IPS DF 6.9 (cell line): ENCODE measurements around the gene HOXB4.

Source experiments
- DNase-seq: peaks from one replicate; pipeline ENCODE4 v3.0.0-alpha.2; 2013; ENCODE audit warnings: low read depth, low spot score
- H3K27ac ChIP-seq: one replicate; pipeline ENCODE4 v1.5.1; 2013; ENCODE audit warnings: low read length, control low read depth
- H3K27me3 ChIP-seq: 2 replicates; pipeline ENCODE4 v1.6.1; 2013; ENCODE audit warnings: mild to moderate bottlenecking, low read length; ENCODE audit not compliant: control insufficient read depth, insufficient read depth
- H3K36me3 ChIP-seq: 2 replicates; pipeline ENCODE4 v1.6.1; 2013; ENCODE audit warnings: low read length; ENCODE audit not compliant: control insufficient read depth, insufficient read depth
- H3K4me1 ChIP-seq: 2 replicates; pipeline ENCODE4 v1.6.1; 2013; ENCODE audit warnings: low read length; ENCODE audit not compliant: control insufficient read depth, insufficient read depth
- H3K4me3 ChIP-seq: 2 replicates; pipeline ENCODE4 v1.5.1; 2013; ENCODE audit warnings: mild to moderate bottlenecking, low read length
- H3K9me3 ChIP-seq: 2 replicates; pipeline ENCODE4 v1.6.1; 2013; ENCODE audit warnings: low read length, inconsistent platforms; ENCODE audit not compliant: control insufficient read depth, insufficient read depth
- WGBS: extraction: QIAGEN DNeasy Blood & Tissue Kit; methylation state at CpG from one replicate; pipeline ENCODE4 v1.1.7; 2013; ENCODE audit warnings: mixed read lengths, missing lambda C conversion rate; ENCODE audit not compliant: insufficient read length, insufficient coverage; 5-methylcytosine and 5-hydroxymethylcytosine counted together

HOXB4 gene

DNA sequence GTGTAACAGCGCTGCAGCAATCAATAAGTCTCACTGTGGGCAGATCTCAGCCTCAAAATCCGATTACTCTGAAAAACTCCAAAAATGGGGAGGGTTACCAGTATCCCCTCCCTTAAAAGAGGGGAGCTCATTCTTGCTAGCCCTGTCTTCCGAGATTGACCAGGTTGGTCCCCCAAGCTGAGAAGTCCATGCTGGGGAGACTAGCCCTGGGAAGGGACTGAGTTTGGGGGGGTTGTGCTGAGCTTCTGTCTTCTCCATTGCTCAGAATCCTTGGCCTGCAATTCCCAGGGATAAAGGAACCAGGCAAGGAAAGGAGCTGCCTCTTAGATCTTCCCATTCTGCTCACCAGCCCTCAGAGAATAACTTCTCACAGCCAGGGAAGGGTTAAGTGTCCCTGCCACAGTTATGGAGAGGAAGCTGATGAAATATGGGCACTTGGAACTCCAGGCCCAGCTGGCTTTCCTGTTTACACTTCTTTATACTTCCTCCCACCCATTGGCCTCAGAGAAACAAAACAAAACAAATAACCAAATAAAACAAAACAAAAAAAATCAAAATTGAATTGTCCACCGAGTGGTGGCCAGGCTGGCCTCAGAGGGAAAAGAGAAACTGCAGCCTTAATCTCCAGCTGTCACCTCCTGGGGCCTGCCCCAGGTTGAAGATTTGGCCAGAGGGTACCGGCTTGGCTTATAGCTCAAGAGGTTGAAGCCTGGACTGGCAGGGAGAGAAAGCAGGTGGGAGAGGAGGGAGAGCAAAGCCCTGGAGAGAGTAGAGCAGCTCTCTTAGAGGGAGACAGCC, 9.3 kb upstream of the HOXB4 start:
- no peak overlapping the region for H3K27ac ChIP-seq
- H3K36me3 ChIP-seq: no peaks in the 10 kb centered on the region
- WGBS: no CpG with 5 or more reads among the region's 5 CpGs
- no peak for DNase-seq
- H3K4me3 ChIP-seq: no peak overlapping the region
- peaks cover 2% of the 10 kb centered on the region; the same call in 1 of the 2 replicates for H3K4me1 ChIP-seq
- H3K9me3 ChIP-seq: no peaks in the 10 kb centered on the region
- peaks cover 98% of the 10 kb centered on the region for H3K27me3 ChIP-seq

DNA sequence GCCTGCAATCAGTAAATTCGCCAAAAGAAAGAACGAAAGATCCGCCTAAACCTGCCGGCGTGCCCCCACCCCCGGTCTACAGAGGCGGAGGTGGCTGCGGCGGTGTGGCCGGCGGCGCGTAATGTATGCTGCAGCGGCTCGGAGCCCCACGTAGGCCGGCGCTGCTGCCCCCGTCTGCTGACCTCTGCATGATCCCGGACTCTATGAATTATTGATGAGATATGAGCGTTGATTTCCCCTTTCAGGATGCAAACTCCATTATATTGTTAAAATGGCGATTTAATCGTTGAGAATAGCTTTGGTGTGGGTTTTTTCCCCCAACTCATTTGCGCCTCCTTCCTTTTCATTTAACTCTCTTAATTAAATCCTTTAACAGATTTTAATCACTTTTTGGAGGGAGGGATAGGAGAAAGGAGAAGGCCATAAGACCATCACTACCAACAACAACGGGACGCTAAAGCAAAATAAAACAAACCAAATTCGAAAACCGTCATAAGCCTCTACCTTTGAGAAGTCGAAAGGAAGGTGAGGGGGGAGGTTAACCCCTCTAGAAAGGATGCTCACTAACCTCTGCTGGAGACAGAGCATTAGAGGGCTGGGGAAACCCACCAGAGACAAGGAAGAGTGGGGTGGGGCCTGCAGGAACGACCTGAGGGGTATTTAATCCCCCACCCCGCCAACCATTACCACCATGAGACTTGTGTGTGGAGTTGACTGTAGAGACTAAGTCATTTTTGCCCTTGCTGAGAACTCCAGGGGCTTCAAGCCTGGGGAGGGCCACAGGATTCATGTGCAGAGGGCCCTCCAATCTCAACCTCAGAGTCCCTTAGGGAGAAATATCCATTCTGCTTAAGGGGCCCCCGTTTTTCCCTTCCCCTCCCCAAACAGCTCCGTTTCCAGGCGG, 8.5 kb upstream of the HOXB4 start:
- Histone ChIP-seq H3K36me3 (no peaks in the 10 kb centered on the region), H3K27ac (no peak overlapping the region), H3K27me3 (peaks cover 98% of the 10 kb centered on the region), H3K9me3 (no peaks in the 10 kb centered on the region), H3K4me3 (no peak overlapping the region), H3K4me1 (peaks cover 3% of the 10 kb centered on the region; the same call in 1 of the 2 replicates)
- no peak for DNase-seq
- no CpG with 5 or more reads among the region's 34 CpGs for WGBS

DNA sequence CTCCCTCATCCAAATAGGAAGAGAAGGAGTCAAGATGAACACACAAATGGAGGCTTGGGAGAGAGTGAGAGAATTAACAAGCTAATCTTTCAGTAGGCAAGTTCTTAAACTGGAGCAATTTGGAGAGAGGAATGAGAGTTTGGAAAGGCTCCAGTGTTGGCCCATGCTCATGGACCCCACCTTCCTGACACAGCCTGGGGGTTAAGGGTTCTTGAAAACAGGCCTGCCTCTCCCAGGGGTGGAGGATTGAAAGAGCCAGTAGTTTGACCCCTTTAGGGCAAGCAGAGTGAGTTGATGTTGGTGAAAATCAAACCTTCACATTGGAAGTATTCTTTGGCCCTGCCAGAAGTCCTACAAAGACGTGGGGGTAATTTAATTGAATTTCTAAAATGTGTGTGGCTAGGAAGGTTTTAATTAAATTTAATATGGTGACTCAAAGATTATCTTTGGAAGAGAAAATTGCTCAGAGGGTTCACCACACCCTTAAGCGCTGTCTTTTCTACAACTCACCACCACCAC, 6.1 kb upstream of the HOXB4 start:
- H3K27ac ChIP-seq: no peak overlapping the region
- peaks cover 98% of the 10 kb centered on the region for H3K27me3 ChIP-seq
- no peak for DNase-seq
- peaks cover 2% of the 10 kb centered on the region; the same call in 1 of the 2 replicates for H3K4me1 ChIP-seq
- no peaks in the 10 kb centered on the region for H3K9me3 ChIP-seq
- H3K4me3 ChIP-seq: no peak overlapping the region
- no CpG with 5 or more reads among the region's 2 CpGs for WGBS
- no peaks in the 10 kb centered on the region for H3K36me3 ChIP-seq

DNA sequence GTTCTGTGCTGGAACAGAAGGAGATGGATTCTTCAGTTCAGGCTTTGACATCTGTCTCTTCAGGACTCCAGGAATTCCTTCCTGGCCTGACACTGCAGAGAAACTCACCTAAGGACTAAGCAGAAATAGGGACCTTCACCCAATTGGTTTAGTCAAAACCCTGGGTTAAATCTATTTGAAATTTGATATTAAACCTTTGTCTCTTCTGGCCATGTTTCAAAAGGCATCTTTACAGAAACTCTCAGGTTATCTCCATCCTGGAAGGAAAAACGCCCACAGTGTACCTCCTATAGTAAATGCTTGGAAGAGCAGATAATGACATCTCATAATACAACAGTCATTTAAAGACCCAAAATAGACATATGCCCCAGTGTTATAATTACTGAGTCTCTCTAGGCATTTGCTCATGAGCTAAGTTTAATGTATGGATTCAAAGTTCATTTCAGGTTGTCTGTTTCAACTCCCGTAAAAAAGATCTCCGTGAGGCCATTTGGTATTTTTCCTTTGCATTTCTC, 5.6 kb upstream of the HOXB4 start:
- peaks cover 98% of the 10 kb centered on the region for H3K27me3 ChIP-seq
- H3K36me3 ChIP-seq: no peaks in the 10 kb centered on the region
- H3K27ac ChIP-seq: no peak overlapping the region
- no peak overlapping the region for H3K4me3 ChIP-seq
- H3K4me1 ChIP-seq: peaks cover 2% of the 10 kb centered on the region; the same call in 1 of the 2 replicates
- H3K9me3 ChIP-seq: no peaks in the 10 kb centered on the region
- no CpG with 5 or more reads among the region's 3 CpGs for WGBS
- DNase-seq: no peak

DNA sequence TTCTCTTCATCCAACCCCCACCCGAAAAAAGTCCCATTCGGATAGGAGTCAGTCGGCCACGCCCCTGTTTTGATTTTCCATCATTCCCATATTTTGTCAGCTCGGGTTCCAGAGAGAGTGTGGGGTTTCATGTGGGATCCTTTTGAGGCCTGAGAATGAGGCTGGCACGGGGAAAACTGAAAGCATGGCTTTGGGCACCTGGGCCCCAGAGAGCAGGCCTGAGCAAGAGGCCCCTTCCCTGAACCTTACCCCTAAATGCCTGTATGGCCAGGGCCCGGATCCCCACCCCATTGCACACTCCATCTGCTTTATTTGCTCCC, 4.6 kb upstream of the HOXB4 start:
- DNase-seq: no peak
- no peaks in the 10 kb centered on the region for H3K9me3 ChIP-seq
- peaks cover 96% of the 10 kb centered on the region for H3K27me3 ChIP-seq
- H3K27ac ChIP-seq: no peak overlapping the region
- H3K36me3 ChIP-seq: no peaks in the 10 kb centered on the region
- H3K4me3 ChIP-seq: no peak overlapping the region
- H3K4me1 ChIP-seq: peaks cover 3% of the 10 kb centered on the region; the same call in 1 of the 2 replicates
- WGBS: no CpG with 5 or more reads among the region's 7 CpGs

DNA sequence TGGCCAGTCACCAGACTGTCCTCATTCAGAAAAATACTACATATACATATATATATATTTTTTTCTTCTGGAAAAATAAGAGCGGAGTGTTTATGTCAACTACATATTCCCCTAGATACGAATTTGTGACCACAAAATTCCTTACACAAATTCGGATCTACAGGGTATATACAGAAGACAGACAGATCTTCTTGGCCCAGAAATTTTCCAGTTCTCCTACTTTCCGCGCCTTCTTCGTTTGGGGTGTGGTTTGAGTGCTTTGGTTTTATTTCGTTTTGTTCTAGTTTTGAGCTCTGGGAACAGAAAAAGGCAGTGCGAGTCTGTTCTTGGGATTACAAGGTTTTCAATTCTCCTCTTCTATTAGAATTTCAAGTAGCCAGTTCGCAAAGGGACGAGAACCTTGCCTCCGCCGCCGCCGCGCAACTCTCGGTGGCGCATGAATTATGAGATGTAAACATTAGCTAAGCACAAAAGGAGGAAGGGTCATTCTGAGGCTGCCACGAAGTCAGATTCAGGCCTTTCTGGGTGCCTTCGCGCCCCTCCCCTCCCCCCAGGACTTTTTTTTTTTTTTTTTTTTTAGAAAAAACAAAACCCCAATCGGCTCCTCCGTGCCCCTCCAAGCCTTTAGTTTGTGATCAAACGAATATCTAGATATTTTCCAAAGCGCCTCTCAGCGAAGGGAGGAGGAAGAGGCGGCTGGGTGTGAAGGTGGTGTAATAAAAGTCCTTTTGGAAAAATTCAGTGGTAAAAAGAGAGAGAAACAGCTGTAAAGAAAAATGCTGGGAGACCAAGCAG, 1.8 kb upstream of the HOXB4 start:
- Histone ChIP-seq H3K4me1 (peaks cover 3% of the 10 kb centered on the region; the same call in 1 of the 2 replicates), H3K9me3 (no peaks in the 10 kb centered on the region), H3K36me3 (no peaks in the 10 kb centered on the region), H3K27me3 (peaks cover 96% of the 10 kb centered on the region), H3K4me3 (no peak overlapping the region), H3K27ac (no peak overlapping the region)
- no CpG with 5 or more reads among the region's 26 CpGs for WGBS
- no peak for DNase-seq

DNA sequence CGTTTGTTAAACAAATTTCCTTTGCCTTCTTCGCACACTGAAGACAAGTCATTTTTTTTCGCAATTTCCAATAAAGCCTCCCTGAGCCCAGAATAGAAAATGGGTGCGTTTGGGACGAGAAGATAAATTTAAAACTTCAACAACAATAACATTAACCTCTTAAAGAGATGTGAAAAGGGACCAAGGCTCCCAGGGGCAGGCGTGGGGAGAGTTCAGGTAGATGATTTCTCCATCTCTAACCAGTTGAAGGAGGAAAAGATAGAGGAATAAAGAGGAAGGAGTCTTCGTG, 1.3 kb upstream of the HOXB4 start:
- Histone ChIP-seq H3K9me3 (no peaks in the 10 kb centered on the region), H3K27ac (no peak overlapping the region), H3K4me3 (no peak overlapping the region), H3K4me1 (peaks cover 3% of the 10 kb centered on the region; the same call in 1 of the 2 replicates), H3K36me3 (no peaks in the 10 kb centered on the region), H3K27me3 (peaks cover 96% of the 10 kb centered on the region)
- WGBS: no CpG with 5 or more reads among the region's 7 CpGs
- DNase-seq: no peak

DNA sequence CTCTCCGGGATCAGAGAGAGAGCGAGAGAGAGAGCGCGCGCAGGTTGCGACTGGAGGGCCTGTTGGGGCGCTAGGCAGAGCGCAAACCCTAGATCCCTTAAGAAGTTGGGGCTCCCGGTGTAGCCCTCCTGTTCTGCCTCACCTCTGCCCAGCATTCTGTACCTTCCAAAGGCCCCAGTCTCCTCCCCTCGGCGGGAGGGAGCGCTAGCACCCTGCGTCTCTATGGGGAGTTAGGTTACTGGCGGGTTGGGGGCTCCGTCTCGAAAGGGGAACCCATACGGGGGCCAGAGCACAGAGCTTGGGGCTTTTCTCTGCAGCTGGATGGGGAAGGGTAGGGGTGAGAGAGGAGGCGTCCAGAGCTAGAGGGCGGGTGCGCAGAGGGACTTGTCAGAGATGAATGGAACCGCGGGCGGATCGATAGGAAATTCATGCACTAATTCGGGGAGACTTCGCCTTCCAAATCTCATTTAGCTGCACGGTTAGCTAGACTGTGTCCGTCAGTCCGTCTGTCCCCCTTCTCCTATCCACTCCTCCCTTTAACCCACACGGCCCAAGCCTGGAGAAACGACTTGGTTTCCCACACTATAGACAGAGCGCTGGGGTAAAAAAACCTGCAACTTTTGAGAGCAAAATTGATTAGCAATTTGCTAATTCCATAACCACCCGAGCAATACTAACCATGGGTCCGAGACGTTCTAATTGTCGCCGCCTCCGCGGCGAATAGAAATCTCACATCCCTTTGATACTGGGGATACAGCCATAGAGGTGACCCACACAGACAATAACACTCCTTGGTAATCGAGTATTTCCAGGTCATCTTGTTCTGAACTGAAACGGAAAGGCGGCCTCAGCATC, 693 bp upstream of the HOXB4 start:
- no CpG with 5 or more reads among the region's 43 CpGs for WGBS
- Histone ChIP-seq H3K4me3 (no peak overlapping the region), H3K27me3 (peaks cover 96% of the 10 kb centered on the region), H3K27ac (no peak overlapping the region), H3K4me1 (peaks cover 5% of the 10 kb centered on the region; the same call in 1 of the 2 replicates), H3K36me3 (no peaks in the 10 kb centered on the region), H3K9me3 (no peaks in the 10 kb centered on the region)
- DNase-seq: no peak

DNA sequence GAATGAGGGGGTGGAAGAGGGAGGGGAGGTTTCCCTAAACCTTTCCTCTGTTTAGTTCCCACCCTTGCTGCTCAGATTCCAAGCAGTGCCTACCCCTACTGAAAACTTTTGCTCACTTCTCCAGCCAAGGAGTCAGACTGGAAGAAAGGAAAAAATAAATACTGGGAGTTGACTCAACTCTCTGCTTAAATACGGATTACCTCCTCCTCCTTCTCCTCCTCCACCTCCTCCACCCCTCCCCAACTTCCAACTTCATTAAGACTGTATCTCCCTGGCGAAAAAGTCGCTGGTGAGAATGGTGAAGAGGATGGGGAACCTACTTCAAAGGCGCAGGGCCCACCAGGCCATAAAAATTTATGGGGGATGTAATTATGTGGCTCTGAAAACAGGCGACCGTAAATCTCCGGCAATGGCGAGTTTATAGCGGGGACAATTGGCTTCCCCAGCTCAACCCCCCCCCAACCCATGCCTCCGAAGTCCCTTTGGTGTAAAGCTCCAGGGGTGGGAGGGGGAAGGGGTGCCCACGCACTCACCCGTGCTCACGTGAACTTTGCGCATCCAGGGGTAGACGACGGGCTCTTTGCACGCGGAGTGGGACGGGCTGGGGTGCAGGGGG, 712 bp downstream of the HOXB4 start:
- Histone ChIP-seq H3K36me3 (no peaks in the 10 kb centered on the region), H3K9me3 (no peaks in the 10 kb centered on the region), H3K27me3 (peaks cover 96% of the 10 kb centered on the region), H3K4me1 (peaks cover 5% of the 10 kb centered on the region; the same call in 1 of the 2 replicates), H3K4me3 (no peak overlapping the region), H3K27ac (no peak overlapping the region)
- WGBS: no CpG with 5 or more reads among the region's 19 CpGs
- DNase-seq: no peak
